Measurements from ENCODE around the gene EMILIN2. TPM values are rescaled to one million over a fixed set of nuclear protein-coding genes. Genes with fewer than 3 reads are reported as not detected.

The EMILIN2 gene
- total RNA-seq, 1 experiment from 2014 or later, result 8.0 TPM

- Mint-ChIP-seq H3K36me3 (ENCODE audit: insufficient read depth, unreplicated experiment) (peaks cover 24% of the 10 kb centered on the region), H3K4me1 (ENCODE audit: low read depth, unreplicated experiment) (no peaks in the 10 kb centered on the region), H3K27me3 (ENCODE audit: unreplicated experiment) (no peaks in the 10 kb centered on the region), H3K4me3 (ENCODE audit: low read depth, unreplicated experiment) (no peak overlapping the region), H3K9me3 (ENCODE audit: low read depth, unreplicated experiment) (no peaks in the 10 kb centered on the region), H3K27ac (ENCODE audit: unreplicated experiment) (no peak overlapping the region)
- intact Hi-C loops (cut with micrococcal nuclease; ENCODE audit: unreplicated experiment), result no loop called here
- BruUV-seq (replicated peaks), result TSS peak; percentile 3
- TF ChIP-seq, protein P1, sequence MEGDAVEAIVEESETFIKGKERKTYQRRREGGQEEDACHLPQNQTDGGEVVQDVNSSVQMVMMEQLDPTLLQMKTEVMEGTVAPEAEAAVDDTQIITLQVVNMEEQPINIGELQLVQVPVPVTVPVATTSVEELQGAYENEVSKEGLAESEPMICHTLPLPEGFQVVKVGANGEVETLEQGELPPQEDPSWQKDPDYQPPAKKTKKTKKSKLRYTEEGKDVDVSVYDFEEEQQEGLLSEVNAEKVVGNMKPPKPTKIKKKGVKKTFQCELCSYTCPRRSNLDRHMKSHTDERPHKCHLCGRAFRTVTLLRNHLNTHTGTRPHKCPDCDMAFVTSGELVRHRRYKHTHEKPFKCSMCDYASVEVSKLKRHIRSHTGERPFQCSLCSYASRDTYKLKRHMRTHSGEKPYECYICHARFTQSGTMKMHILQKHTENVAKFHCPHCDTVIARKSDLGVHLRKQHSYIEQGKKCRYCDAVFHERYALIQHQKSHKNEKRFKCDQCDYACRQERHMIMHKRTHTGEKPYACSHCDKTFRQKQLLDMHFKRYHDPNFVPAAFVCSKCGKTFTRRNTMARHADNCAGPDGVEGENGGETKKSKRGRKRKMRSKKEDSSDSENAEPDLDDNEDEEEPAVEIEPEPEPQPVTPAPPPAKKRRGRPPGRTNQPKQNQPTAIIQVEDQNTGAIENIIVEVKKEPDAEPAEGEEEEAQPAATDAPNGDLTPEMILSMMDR (IDR thresholded peaks at IDR 0.05; ENCODE audit: unreplicated experiment), result no peak
- no peak for DNase-seq
- CTCF ChIA-PET, result no interaction called here
Measured at GRCh38 chr18:2909431-2910140, 62.8 kb downstream of the EMILIN2 start.

DNA sequence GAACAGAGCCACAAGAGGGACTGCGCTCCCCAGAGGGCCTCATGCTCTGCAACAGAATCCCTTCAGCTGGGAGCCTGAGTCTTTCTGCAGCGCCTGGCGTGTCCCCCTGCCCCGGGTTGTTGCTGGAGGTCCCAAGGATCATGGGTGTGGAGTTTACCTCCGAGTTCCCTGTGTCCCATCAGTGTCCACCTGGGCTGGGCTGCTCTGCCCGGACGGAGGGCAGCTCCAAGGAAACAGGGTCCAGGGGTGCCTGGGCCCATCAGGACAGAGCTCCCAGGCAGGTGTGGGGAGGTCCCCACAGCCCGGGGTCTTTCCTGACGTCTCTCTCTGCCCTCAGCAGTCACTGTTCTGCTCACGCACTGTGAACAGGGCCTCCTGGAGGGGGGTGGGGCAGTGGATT is 63.5 kb downstream of the EMILIN2 start:
- Mint-ChIP-seq H3K9me3 (ENCODE audit: low read depth, unreplicated experiment) (no peaks in the 10 kb centered on the region), H3K4me1 (ENCODE audit: low read depth, unreplicated experiment) (no peaks in the 10 kb centered on the region), H3K27me3 (ENCODE audit: unreplicated experiment) (no peaks in the 10 kb centered on the region), H3K4me3 (ENCODE audit: low read depth, unreplicated experiment) (no peak overlapping the region), H3K27ac (ENCODE audit: unreplicated experiment) (no peak overlapping the region), H3K36me3 (ENCODE audit: insufficient read depth, unreplicated experiment) (peaks cover 28% of the 10 kb centered on the region)
- DNase-seq, result no peak
- no TSS peak for BruUV-seq (replicated peaks)
- CTCF ChIA-PET, result no interaction called here
- intact Hi-C loops (cut with micrococcal nuclease; ENCODE audit: unreplicated experiment), result no loop called here
- TF ChIP-seq, protein P1 (IDR thresholded peaks at IDR 0.05; ENCODE audit: unreplicated experiment), result no peak

DNA sequence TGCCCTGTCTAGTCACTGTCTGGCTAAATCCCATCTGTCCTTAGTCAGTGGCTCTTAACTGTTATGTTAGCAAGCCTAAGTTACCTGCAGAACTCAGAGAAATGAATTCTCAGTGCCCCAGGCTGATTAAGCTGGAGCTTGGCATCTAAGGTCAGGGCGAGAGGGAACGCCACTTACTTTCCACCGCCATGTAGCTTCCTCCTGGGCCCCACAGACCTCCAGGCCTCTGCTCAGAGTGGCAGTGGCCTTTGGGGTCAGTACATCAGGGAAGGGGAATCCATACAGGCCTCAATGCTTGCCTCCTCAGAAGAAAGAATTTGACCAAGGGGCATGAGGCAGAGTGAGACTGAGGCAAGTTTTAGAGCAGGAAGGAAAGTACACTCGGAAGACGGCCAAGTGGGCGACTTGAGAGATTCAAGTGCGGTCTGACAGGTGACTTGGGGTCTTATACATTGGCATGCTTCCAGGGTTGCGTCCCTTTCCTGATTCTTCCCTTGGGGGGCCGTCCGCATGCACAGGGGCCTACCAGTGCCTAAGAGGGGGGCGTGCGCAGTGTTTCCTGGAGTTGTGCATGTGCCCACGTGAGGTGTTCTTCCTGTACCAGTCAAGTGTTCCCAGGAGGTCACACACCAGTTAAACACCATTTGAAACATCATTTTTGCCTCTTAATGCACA is 64.1 kb downstream of the EMILIN2 start:
- no TSS peak for BruUV-seq (replicated peaks)
- DNase-seq, result no peak
- CTCF ChIA-PET, result no interaction called here
- Mint-ChIP-seq H3K36me3 (ENCODE audit: insufficient read depth, unreplicated experiment) (peaks cover 27% of the 10 kb centered on the region), H3K27ac (ENCODE audit: unreplicated experiment) (no peak overlapping the region), H3K4me1 (ENCODE audit: low read depth, unreplicated experiment) (no peaks in the 10 kb centered on the region), H3K9me3 (ENCODE audit: low read depth, unreplicated experiment) (no peaks in the 10 kb centered on the region), H3K4me3 (ENCODE audit: low read depth, unreplicated experiment) (no peak overlapping the region), H3K27me3 (ENCODE audit: unreplicated experiment) (no peaks in the 10 kb centered on the region)
- TF ChIP-seq, protein P1 (IDR thresholded peaks at IDR 0.05; ENCODE audit: unreplicated experiment), result no peak
- intact Hi-C loops (cut with micrococcal nuclease; ENCODE audit: unreplicated experiment), result no loop called here

DNA sequence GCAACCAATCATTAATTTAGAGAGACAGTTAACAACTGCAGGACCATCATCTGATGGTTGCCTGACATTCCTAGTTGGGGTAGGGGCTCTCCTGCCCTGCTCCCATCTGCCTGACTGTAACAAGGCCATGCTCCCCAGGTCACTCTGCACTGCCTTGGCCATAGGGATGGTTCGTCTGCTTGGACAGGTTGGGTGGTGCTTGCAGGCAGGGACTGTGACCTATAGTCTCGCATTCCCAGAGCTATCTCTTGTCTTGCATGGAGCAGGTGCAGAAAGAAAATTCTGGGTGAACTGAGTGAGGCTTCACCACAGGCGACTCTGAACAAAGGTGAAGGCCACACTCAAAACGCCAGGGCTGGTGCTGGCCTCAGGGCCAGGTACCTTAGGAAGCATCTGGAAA is 64.7 kb downstream of the EMILIN2 start:
- H3K4me3 Mint-ChIP-seq (ENCODE audit: low read depth, unreplicated experiment), result no peak overlapping the region
- DNase-seq, result no peak
- peaks cover 5% of the 10 kb centered on the region for H3K4me1 Mint-ChIP-seq (ENCODE audit: low read depth, unreplicated experiment)
- peaks cover 29% of the 10 kb centered on the region for H3K36me3 Mint-ChIP-seq (ENCODE audit: insufficient read depth, unreplicated experiment)
- BruUV-seq (replicated peaks), result no TSS peak
- H3K27ac Mint-ChIP-seq (ENCODE audit: unreplicated experiment), result no peak overlapping the region
- intact Hi-C loops (cut with micrococcal nuclease; ENCODE audit: unreplicated experiment), result no loop called here
- CTCF ChIA-PET, result no interaction called here
- TF ChIP-seq, protein P1 (IDR thresholded peaks at IDR 0.05; ENCODE audit: unreplicated experiment), result no peak
- no peaks in the 10 kb centered on the region for H3K27me3 Mint-ChIP-seq (ENCODE audit: unreplicated experiment)
- H3K9me3 Mint-ChIP-seq (ENCODE audit: low read depth, unreplicated experiment), result no peaks in the 10 kb centered on the region
